ENCODE measurements around the gene CCDC6. TPM values are rescaled to one million over a fixed set of nuclear protein-coding genes. Genes with fewer than 3 reads are reported as not detected.

CCDC6 gene
- total RNA-seq, 4 donors from 2014 or later = 26.6 to 43.3 (median 29.5) TPM

GRCh38 chr10:59894114-59894513 lies 12.2 kb downstream of the CCDC6 start:
- intact Hi-C loops (cut with DNase I; ENCODE audit: low total_unique reads) (no loop called here), in situ Hi-C loops (cut with MboI; ENCODE audit: low sequenced_read_pairs in 4 of 4) (no loop called here)
- no peak for TF ChIP-seq POLR2A (IDR thresholded peaks at IDR 0.05)
- TF ChIP-seq CTCF (IDR thresholded peaks at IDR 0.05 in 4 of 5, conservative IDR thresholded peaks at IDR 0.05 in 1 of 5) = no peak
- Histone ChIP-seq H3K36me3 (no peaks in the 10 kb centered on the region), H3K4me3 (no peak overlapping the region), H3K9me3 (no peaks in the 10 kb centered on the region), H3K27me3 (no peaks in the 10 kb centered on the region), H3K27ac (no peak overlapping the region), H3K4me1 (peaks cover 63 to 64% of the 10 kb centered on the region in 2 donors)
- DNase-seq = peak in 1 of 2 donors; percentile 27
- ATAC-seq = peak; percentile 40 to 79

- H3K4me3 ChIP-seq = no peak overlapping the region
- no peak for DNase-seq
- intact Hi-C loops (cut with DNase I; ENCODE audit: low total_unique reads) (no loop called here), in situ Hi-C loops (cut with MboI; ENCODE audit: low sequenced_read_pairs in 4 of 4) (no loop called here)
- no peak for ATAC-seq
- no peaks in the 10 kb centered on the region for H3K36me3 ChIP-seq
- H3K27ac ChIP-seq = no peak overlapping the region
- H3K9me3 ChIP-seq = no peaks in the 10 kb centered on the region
- H3K4me1 ChIP-seq = peaks cover 49 to 50% of the 10 kb centered on the region in 2 donors
- H3K27me3 ChIP-seq = no peaks in the 10 kb centered on the region
- no peak for TF ChIP-seq POLR2A (IDR thresholded peaks at IDR 0.05)
- TF ChIP-seq CTCF (IDR thresholded peaks at IDR 0.05 in 4 of 5, conservative IDR thresholded peaks at IDR 0.05 in 1 of 5) = no peak
Measured at GRCh38 chr10:59892697-59893096, 13.7 kb downstream of the CCDC6 start.

GRCh38 chr10:59891936-59892335 lies 14.4 kb downstream of the CCDC6 start:
- no peak overlapping the region for H3K4me3 ChIP-seq
- peaks cover 46 to 49% of the 10 kb centered on the region in 2 donors for H3K4me1 ChIP-seq
- DNase-seq (no peak), ATAC-seq (no peak)
- H3K9me3 ChIP-seq = no peaks in the 10 kb centered on the region
- in situ Hi-C loops (cut with MboI; ENCODE audit: low sequenced_read_pairs in 4 of 4) (no loop called here), intact Hi-C loops (cut with DNase I; ENCODE audit: low total_unique reads) (no loop called here)
- H3K36me3 ChIP-seq = no peaks in the 10 kb centered on the region
- H3K27ac ChIP-seq = no peak overlapping the region
- TF ChIP-seq CTCF (IDR thresholded peaks at IDR 0.05 in 4 of 5, conservative IDR thresholded peaks at IDR 0.05 in 1 of 5) = no peak
- TF ChIP-seq POLR2A (IDR thresholded peaks at IDR 0.05) = no peak
- no peaks in the 10 kb centered on the region for H3K27me3 ChIP-seq

- DNase-seq (no peak), ATAC-seq (no peak)
- Histone ChIP-seq H3K4me3 (no peak overlapping the region), H3K27me3 (no peaks in the 10 kb centered on the region), H3K36me3 (no peaks in the 10 kb centered on the region), H3K9me3 (no peaks in the 10 kb centered on the region), H3K27ac (no peak overlapping the region), H3K4me1 (peaks cover 40 to 46% of the 10 kb centered on the region in 2 donors)
- TF ChIP-seq CTCF (IDR thresholded peaks at IDR 0.05 in 4 of 5, conservative IDR thresholded peaks at IDR 0.05 in 1 of 5) (no peak), POLR2A (IDR thresholded peaks at IDR 0.05) (no peak)
- in situ Hi-C loops (cut with MboI; ENCODE audit: low sequenced_read_pairs in 4 of 4) = no loop called here
- intact Hi-C loops (cut with DNase I; ENCODE audit: low total_unique reads) = no loop called here
Measured at GRCh38 chr10:59891349-59891748, 15.0 kb downstream of the CCDC6 start.

GRCh38 chr10:59888781-59889435 lies 17.4 kb downstream of the CCDC6 start:
- ATAC-seq = no peak
- in situ Hi-C loops (cut with MboI; ENCODE audit: low sequenced_read_pairs in 4 of 4) = no loop called here
- H3K4me1 ChIP-seq = peaks cover 28 to 40% of the 10 kb centered on the region in 2 donors
- intact Hi-C loops (cut with DNase I; ENCODE audit: low total_unique reads) = no loop called here
- no peak for DNase-seq
- no peak overlapping the region for H3K4me3 ChIP-seq
- H3K36me3 ChIP-seq = no peaks in the 10 kb centered on the region
- no peak overlapping the region for H3K27ac ChIP-seq
- no peak for TF ChIP-seq CTCF (IDR thresholded peaks at IDR 0.05 in 4 of 5, conservative IDR thresholded peaks at IDR 0.05 in 1 of 5)
- H3K9me3 ChIP-seq = no peaks in the 10 kb centered on the region
- H3K27me3 ChIP-seq = no peaks in the 10 kb centered on the region

All from gastrocnemius medialis (tissue), 4 donors.